A673 (cell line): ENCODE measurements around the gene ECM2. TPM values are rescaled to one million over a fixed set of nuclear protein-coding genes. Genes with fewer than 3 reads are reported as not detected.

Experiments
- BruUV-seq: library from RNA; stranded (reverse); fragments of 400-500 nt; replicated peaks from 2 replicates; lab custom pipeline; 2021; lab: Mats Ljungman, UMichigan
- CTCF ChIA-PET: fragments of 300-600 bp; sonication (Branson Sonifier 250); formaldehyde crosslinking; loops from one replicate; lab custom pipeline; 2022; ENCODE audit warnings: antibody characterized with exemption; lab: Charles Lee
- POLR2A ChIA-PET: fragments of 300-600 bp; sonication (Branson Sonifier 250); formaldehyde crosslinking; loops from one replicate; lab custom pipeline; 2022; ENCODE audit warnings: antibody characterized with exemption; ENCODE audit not compliant: low non-redundant PET; lab: Charles Lee
- DNase-seq: peaks from one replicate; pipeline ENCODE4 v3.0.0-alpha.2; 2015; ENCODE audit warnings: low spot score
- H3K27ac ChIP-seq: fragments of 200-600 bp; sonication (generic); 2 replicates; pipeline ENCODE4 v1.5.1; 2016; ENCODE audit warnings: mixed run types, low read depth, mild to moderate bottlenecking, mixed read lengths, antibody characterized with exemption, low read length; ENCODE audit not compliant: poor library complexity, severe bottlenecking
- H3K27me3 ChIP-seq: fragments of 200-600 bp; sonication (generic); replicated peaks from 2 replicates; pipeline ENCODE4 v1.6.1; 2017; ENCODE audit warnings: mixed run types, low read depth, mild to moderate bottlenecking, mixed read lengths, antibody characterized with exemption, low read length; ENCODE audit not compliant: insufficient read depth, poor library complexity
- H3K36me3 ChIP-seq: fragments of 200-600 bp; sonication (generic); 2 replicates; pipeline ENCODE4 v1.6.1; 2016; ENCODE audit warnings: mixed run types, mild to moderate bottlenecking, mixed read lengths, antibody characterized with exemption, low read length; ENCODE audit not compliant: insufficient read depth, poor library complexity, severe bottlenecking
- H3K4me1 ChIP-seq: fragments of 200-600 bp; sonication (generic); 2 replicates; pipeline ENCODE4 v1.6.1; 2017; ENCODE audit warnings: mixed run types, mild to moderate bottlenecking, mixed read lengths, antibody characterized with exemption, low read length; ENCODE audit not compliant: insufficient read depth, poor library complexity, severe bottlenecking
- H3K4me3 ChIP-seq: fragments of 200-600 bp; sonication (generic); 2 replicates; pipeline ENCODE4 v1.5.1; 2016; ENCODE audit warnings: low read depth, mixed run types, mild to moderate bottlenecking, mixed read lengths, low read length; ENCODE audit not compliant: poor library complexity, severe bottlenecking
- H3K9me3 ChIP-seq: fragments of 200-600 bp; sonication (generic); 2 replicates; pipeline ENCODE4 v1.6.1; 2016; ENCODE audit warnings: mixed run types, low read depth, mild to moderate bottlenecking, mixed read lengths, antibody characterized with exemption, low read length; ENCODE audit not compliant: poor library complexity, severe bottlenecking
- CTCF ChIP-seq: fragments of 300-800, 200-600 bp; sonication (generic); conservative IDR thresholded peaks from 2 replicates; pipeline ENCODE4 v1.5.1; 2017; ENCODE audit warnings: low read depth, mild to moderate bottlenecking, antibody characterized with exemption, low read length, moderate library complexity, mixed read lengths
- EZH2 ChIP-seq: fragments of 200-600 bp; sonication (generic); IDR thresholded peaks from 2 replicates; pipeline ENCODE4 v1.6.1; 2017; ENCODE audit warnings: borderline replicate concordance, low read depth, mild to moderate bottlenecking, mixed read lengths, antibody characterized with exemption, low read length; ENCODE audit not compliant: poor library complexity, severe bottlenecking
- intact Hi-C: fragments of 100-400 bp; cut with micrococcal nuclease; formaldehyde crosslinking; loops from one replicate; pipeline ENCODE4 v1.10.0; 2022; ENCODE audit not compliant: unreplicated experiment
- total RNA-seq: library from RNA; stranded (reverse); gene quantifications from 2 replicates; pipeline ENCODE4 v1.2.3, GENCODE V29; 2021

Gene ECM2
- total RNA-seq, 1 experiment from 2014 or later, result 0.24 TPM

- H3K4me1 ChIP-seq, result no peaks in the 10 kb centered on the region
- DNase-seq, result no peak
- ChIA-PET CTCF (no interaction called here), POLR2A (no interaction called here)
- no peak overlapping the region for H3K4me3 ChIP-seq
- intact Hi-C loops, result no loop called here
- no peak for TF ChIP-seq EZH2
- TF ChIP-seq CTCF, result no peak
- no peak overlapping the region for H3K27ac ChIP-seq
- no peaks in the 10 kb centered on the region for H3K9me3 ChIP-seq
- BruUV-seq, result no TSS peak
- no peaks in the 10 kb centered on the region for H3K27me3 ChIP-seq
- H3K36me3 ChIP-seq, result no peaks in the 10 kb centered on the region
These were observed 29.2 kb upstream of the ECM2 start for GRCh38 chr9:92564982-92565381.

GRCh38 chr9:92564504-92564903 lies 28.7 kb upstream of the ECM2 start:
- intact Hi-C loops, result no loop called here
- H3K9me3 ChIP-seq, result no peaks in the 10 kb centered on the region
- H3K27ac ChIP-seq, result no peak overlapping the region
- TF ChIP-seq CTCF (no peak), EZH2 (no peak)
- no peaks in the 10 kb centered on the region for H3K27me3 ChIP-seq
- H3K36me3 ChIP-seq, result no peaks in the 10 kb centered on the region
- no TSS peak for BruUV-seq
- ChIA-PET CTCF (no interaction called here), POLR2A (no interaction called here)
- no peak for DNase-seq
- no peaks in the 10 kb centered on the region for H3K4me1 ChIP-seq
- no peak overlapping the region for H3K4me3 ChIP-seq

- no peak overlapping the region for H3K27ac ChIP-seq
- H3K36me3 ChIP-seq, result no peaks in the 10 kb centered on the region
- no peaks in the 10 kb centered on the region for H3K9me3 ChIP-seq
- intact Hi-C loops, result no loop called here
- no peak overlapping the region for H3K4me3 ChIP-seq
- TF ChIP-seq CTCF, result no peak
- no peak for TF ChIP-seq EZH2
- no peaks in the 10 kb centered on the region for H3K4me1 ChIP-seq
- no peaks in the 10 kb centered on the region for H3K27me3 ChIP-seq
- CTCF ChIA-PET, result no interaction called here
- DNase-seq, result no peak
- BruUV-seq, result no TSS peak
- POLR2A ChIA-PET, result no interaction called here
These were observed 27.6 kb upstream of the ECM2 start for GRCh38 chr9:92563116-92564100.
